Panc1 (cell line): ENCODE data around the gene FBN1. TPM values are rescaled to one million over a fixed set of nuclear protein-coding genes. Genes with fewer than 3 reads are reported as not detected.

Experiments used
- ATAC-seq: fragments of 200-7000 bp; cut with Tn5 transposase; 2 replicates; pipeline ENCODE4 v1.9.1; 2020; ENCODE audit warnings: mild to moderate bottlenecking, moderate library complexity
- BruUV-seq: library from RNA; stranded (reverse); fragments of 400-500 nt; replicated peaks from 2 replicates; lab custom pipeline; 2021; lab: Mats Ljungman, UMichigan
- CTCF ChIA-PET: fragments of 300-600 bp; sonication (Branson Sonifier 250); formaldehyde crosslinking; loops from one replicate; lab custom pipeline; 2022; ENCODE audit warnings: antibody characterized with exemption; lab: Charles Lee
- POLR2A ChIA-PET: fragments of 300-600 bp; sonication (Branson Sonifier 250); formaldehyde crosslinking; loops from one replicate; lab custom pipeline; 2022; ENCODE audit warnings: antibody characterized with exemption; lab: Charles Lee
- DNase-seq: peaks from one replicate; pipeline ENCODE4 v3.0.0-alpha.2; 2010; ENCODE audit warnings: low read depth, low spot score
- H3K27ac ChIP-seq: 2 replicates; pipeline ENCODE4 v1.5.1; 2011; ENCODE audit warnings: mild to moderate bottlenecking, low read length, inconsistent platforms
- H3K27me3 ChIP-seq: fragments of 200-500 bp; sonication (Bioruptor generic); 2 replicates; pipeline ENCODE4 v1.6.0; 2014; ENCODE audit warnings: low read length, inconsistent platforms; ENCODE audit not compliant: control insufficient read depth, insufficient read depth
- H3K36me3 ChIP-seq: fragments of 200-500 bp; sonication (Bioruptor generic); 2 replicates; pipeline ENCODE4 v1.5.1; 2014; ENCODE audit warnings: inconsistent platforms, mild to moderate bottlenecking, low read length, moderate library complexity; ENCODE audit not compliant: control insufficient read depth, insufficient read depth
- H3K4me1 ChIP-seq: 2 replicates; pipeline ENCODE4 v1.5.1; 2011; ENCODE audit warnings: inconsistent platforms, mild to moderate bottlenecking, low read length, moderate library complexity; ENCODE audit not compliant: control insufficient read depth, insufficient read depth
- H3K4me3 ChIP-seq, 2 experiments: 2 replicates each; pipeline ENCODE4 v1.5.1; 2011 to 2012; ENCODE audit warnings: low read depth in 2 of 2, low read length in 2 of 2, mild to moderate bottlenecking in 2 of 2, inconsistent platforms in 1 of 2, moderate library complexity in 1 of 2
- H3K9me3 ChIP-seq: fragments of 200-500 bp; sonication (Bioruptor generic); 2 replicates; pipeline ENCODE4 v1.5.1; 2014; ENCODE audit warnings: low read depth, mild to moderate bottlenecking, inconsistent platforms, low read length, moderate library complexity; ENCODE audit not compliant: control insufficient read depth, insufficient read depth
- POLR2AphosphoS5 ChIP-seq: IDR thresholded peaks from 2 replicates; pipeline ENCODE4 v1.6.1; 2012; ENCODE audit warnings: mild to moderate bottlenecking, low read depth, low read length, moderate library complexity
- SIN3A ChIP-seq: IDR thresholded peaks from 2 replicates; pipeline ENCODE4 v1.6.1; 2012; ENCODE audit warnings: low read depth, mild to moderate bottlenecking, low read length, moderate library complexity, borderline replicate concordance; ENCODE audit not compliant: insufficient read depth
- TCF7L2 ChIP-seq: IDR thresholded peaks from 2 replicates; pipeline ENCODE4 v1.6.1; 2011; ENCODE audit warnings: mild to moderate bottlenecking, low read depth, low read length, inconsistent platforms
- in situ Hi-C: cut with HindIII; loops from 2 replicates; pipeline ENCODE4 v1.10.0; 2016; ENCODE audit warnings: low sequenced_read_pairs, low pct_unique_long_range_greater_than_20kb
- intact Hi-C: fragments of 100-400 bp; cut with micrococcal nuclease; formaldehyde crosslinking; loops from one replicate; pipeline ENCODE4 v1.10.0; 2022; ENCODE audit not compliant: unreplicated experiment
- total RNA-seq: library from RNA; stranded (reverse); gene quantifications from one replicate; pipeline ENCODE4 v1.2.1, GENCODE V29; 2021; ENCODE audit not compliant: unreplicated experiment
- TF ChIP-seq, protein P1 (sequence below), 2 experiments: IDR thresholded peaks; 2 replicates each; pipeline ENCODE4 v1.6.1; 2011 to 2012; ENCODE audit warnings: low read depth in 2 of 2, control low read depth in 1 of 2, low read length in 1 of 2, mild to moderate bottlenecking in 1 of 2, moderate library complexity in 1 of 2; ENCODE audit not compliant: insufficient read depth in 1 of 2
- TF ChIP-seq, protein P2 (sequence below): fragments of 450-650 bp; IDR thresholded peaks from 2 replicates; pipeline ENCODE4 v1.5.1; 2017; ENCODE audit warnings: mild to moderate bottlenecking

Gene FBN1
- total RNA-seq, 1 experiment from 2014 or later: 0.46 TPM

DNA sequence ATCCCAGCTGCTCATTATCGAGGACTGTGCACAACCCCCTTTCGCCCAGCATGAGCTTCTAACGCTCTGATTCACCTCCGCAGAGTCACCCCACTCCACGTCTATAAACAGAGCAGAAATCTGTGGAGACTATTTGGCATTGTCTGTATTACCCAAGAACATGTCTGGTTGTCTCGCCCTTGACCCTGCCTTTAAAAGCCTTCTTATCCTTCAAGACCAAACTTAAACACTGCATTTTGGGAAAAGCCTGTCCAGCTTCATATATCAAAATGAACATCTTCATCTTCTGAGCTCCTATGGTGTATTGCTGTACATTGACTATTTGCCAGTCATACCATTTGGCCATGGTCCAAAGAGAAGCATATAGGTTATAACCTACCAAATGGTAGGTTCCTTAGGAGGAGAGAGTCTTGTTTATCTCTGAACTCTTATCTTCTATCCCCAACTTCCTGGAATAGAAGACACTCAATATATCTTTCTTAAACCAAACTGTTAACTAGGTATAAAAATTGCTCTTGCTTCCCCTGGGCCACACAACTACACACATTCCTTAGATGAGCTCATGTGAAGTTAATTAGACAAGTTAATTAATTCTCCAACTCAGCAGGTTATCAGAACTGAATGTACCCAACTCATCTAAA lies 90.1 kb downstream of the FBN1 start:
- DNase-seq (no peak), ATAC-seq (no peak)
- no peaks in the 10 kb centered on the region for H3K9me3 ChIP-seq
- no peak overlapping the region for H3K27ac ChIP-seq
- BruUV-seq: no TSS peak
- ChIA-PET CTCF (no interaction called here), POLR2A (no interaction called here)
- H3K27me3 ChIP-seq: no peaks in the 10 kb centered on the region
- no peaks in the 10 kb centered on the region for H3K36me3 ChIP-seq
- intact Hi-C loops (no loop called here), in situ Hi-C loops (no loop called here)
- TF ChIP-seq, protein P1, sequence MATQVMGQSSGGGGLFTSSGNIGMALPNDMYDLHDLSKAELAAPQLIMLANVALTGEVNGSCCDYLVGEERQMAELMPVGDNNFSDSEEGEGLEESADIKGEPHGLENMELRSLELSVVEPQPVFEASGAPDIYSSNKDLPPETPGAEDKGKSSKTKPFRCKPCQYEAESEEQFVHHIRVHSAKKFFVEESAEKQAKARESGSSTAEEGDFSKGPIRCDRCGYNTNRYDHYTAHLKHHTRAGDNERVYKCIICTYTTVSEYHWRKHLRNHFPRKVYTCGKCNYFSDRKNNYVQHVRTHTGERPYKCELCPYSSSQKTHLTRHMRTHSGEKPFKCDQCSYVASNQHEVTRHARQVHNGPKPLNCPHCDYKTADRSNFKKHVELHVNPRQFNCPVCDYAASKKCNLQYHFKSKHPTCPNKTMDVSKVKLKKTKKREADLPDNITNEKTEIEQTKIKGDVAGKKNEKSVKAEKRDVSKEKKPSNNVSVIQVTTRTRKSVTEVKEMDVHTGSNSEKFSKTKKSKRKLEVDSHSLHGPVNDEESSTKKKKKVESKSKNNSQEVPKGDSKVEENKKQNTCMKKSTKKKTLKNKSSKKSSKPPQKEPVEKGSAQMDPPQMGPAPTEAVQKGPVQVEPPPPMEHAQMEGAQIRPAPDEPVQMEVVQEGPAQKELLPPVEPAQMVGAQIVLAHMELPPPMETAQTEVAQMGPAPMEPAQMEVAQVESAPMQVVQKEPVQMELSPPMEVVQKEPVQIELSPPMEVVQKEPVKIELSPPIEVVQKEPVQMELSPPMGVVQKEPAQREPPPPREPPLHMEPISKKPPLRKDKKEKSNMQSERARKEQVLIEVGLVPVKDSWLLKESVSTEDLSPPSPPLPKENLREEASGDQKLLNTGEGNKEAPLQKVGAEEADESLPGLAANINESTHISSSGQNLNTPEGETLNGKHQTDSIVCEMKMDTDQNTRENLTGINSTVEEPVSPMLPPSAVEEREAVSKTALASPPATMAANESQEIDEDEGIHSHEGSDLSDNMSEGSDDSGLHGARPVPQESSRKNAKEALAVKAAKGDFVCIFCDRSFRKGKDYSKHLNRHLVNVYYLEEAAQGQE (IDR thresholded peaks at IDR 0.05; ENCODE audit: insufficient read depth in 1 of 2, low read depth in 2 of 2, low read length in 1 of 2): no peak
- no peak for TF ChIP-seq POLR2AphosphoS5
- TF ChIP-seq, protein P2, sequence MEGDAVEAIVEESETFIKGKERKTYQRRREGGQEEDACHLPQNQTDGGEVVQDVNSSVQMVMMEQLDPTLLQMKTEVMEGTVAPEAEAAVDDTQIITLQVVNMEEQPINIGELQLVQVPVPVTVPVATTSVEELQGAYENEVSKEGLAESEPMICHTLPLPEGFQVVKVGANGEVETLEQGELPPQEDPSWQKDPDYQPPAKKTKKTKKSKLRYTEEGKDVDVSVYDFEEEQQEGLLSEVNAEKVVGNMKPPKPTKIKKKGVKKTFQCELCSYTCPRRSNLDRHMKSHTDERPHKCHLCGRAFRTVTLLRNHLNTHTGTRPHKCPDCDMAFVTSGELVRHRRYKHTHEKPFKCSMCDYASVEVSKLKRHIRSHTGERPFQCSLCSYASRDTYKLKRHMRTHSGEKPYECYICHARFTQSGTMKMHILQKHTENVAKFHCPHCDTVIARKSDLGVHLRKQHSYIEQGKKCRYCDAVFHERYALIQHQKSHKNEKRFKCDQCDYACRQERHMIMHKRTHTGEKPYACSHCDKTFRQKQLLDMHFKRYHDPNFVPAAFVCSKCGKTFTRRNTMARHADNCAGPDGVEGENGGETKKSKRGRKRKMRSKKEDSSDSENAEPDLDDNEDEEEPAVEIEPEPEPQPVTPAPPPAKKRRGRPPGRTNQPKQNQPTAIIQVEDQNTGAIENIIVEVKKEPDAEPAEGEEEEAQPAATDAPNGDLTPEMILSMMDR: no peak
- no peak for TF ChIP-seq TCF7L2
- no peak for TF ChIP-seq SIN3A
- no peak overlapping the region for H3K4me3 ChIP-seq
- no peaks in the 10 kb centered on the region for H3K4me1 ChIP-seq

DNA sequence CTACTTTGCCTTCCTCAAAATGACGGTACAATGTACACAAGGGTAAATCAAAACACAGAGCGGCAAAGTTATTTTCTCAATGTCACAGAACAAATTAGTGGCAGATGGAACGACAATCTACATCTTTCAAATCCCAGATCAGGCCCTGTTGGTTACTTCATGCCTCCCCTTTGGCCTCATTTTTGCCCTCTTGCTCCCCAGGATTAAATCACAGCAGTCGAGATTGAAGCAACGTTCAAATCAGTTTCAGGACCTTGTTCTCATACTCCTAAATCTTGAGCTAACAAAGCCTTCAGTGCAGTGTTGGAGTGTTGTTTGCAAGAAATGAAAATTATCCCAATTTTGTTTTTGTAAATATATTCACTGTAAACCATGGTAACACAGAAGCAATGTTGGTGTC lies 91.4 kb downstream of the FBN1 start:
- ChIA-PET CTCF (no interaction called here), POLR2A (no interaction called here)
- Histone ChIP-seq H3K4me1 (no peaks in the 10 kb centered on the region), H3K27ac (no peak overlapping the region), H3K36me3 (no peaks in the 10 kb centered on the region), H3K27me3 (no peaks in the 10 kb centered on the region), H3K4me3 (no peak overlapping the region), H3K9me3 (no peaks in the 10 kb centered on the region)
- intact Hi-C loops: no loop called here
- in situ Hi-C loops: no loop called here
- BruUV-seq: no TSS peak
- DNase-seq (no peak), ATAC-seq (no peak)
- no peak for TF ChIP-seq TCF7L2
- TF ChIP-seq, protein P1 (IDR thresholded peaks at IDR 0.05; ENCODE audit: insufficient read depth in 1 of 2, low read depth in 2 of 2, low read length in 1 of 2): no peak
